Common myeloid progenitor, CD34-positive (primary cell): ENCODE results near the gene DOCK9.

Experiments used
- CTCF ChIA-PET: fragments of 350-600 bp; sonication (Branson Sonifier 250); formaldehyde crosslinking; loops from one replicate; lab custom pipeline; 2021; ENCODE audit warnings: antibody characterized with exemption; lab: Charles Lee
- POLR2A ChIA-PET: fragments of 350-600 bp; sonication (Branson Sonifier 250); formaldehyde crosslinking; loops from one replicate; lab custom pipeline; 2021; ENCODE audit warnings: antibody characterized with exemption; lab: Charles Lee
- DNase-seq, 3 donors: peaks; one replicate each; pipeline versions ENCODE4 v3.0.0 to v3.0.0-alpha.2; 2013
- H3K27ac ChIP-seq, 2 experiments: 1 replicate in 1 of 2; 2 replicates in 1 of 2; pipeline ENCODE4 v1.7.0; 2013; ENCODE audit warnings: inconsistent platforms in 2 of 2, low read length in 2 of 2, mild to moderate bottlenecking in 2 of 2, low read depth in 1 of 2, moderate library complexity in 1 of 2; ENCODE audit not compliant: severe bottlenecking in 2 of 2, insufficient read depth in 1 of 2, poor library complexity in 1 of 2
- H3K27me3 ChIP-seq, 5 experiments: replicated peaks in 2 of 5; 1 replicate in 3 of 5; 2 replicates in 2 of 5; pipeline versions ENCODE4 v1.6.1 to v1.7.0; 2013; ENCODE audit warnings: low read length in 4 of 5, mild to moderate bottlenecking in 2 of 5, moderate library complexity in 2 of 5, inconsistent platforms in 1 of 5; ENCODE audit not compliant: insufficient read depth in 5 of 5, control insufficient read depth in 4 of 5
- H3K36me3 ChIP-seq, 4 experiments: 1 replicate in 2 of 4; 2 replicates in 2 of 4; pipeline versions ENCODE4 v1.6.1 to v1.7.0; 2013; ENCODE audit warnings: low read length in 3 of 4, control low read depth in 1 of 4, mild to moderate bottlenecking in 1 of 4; ENCODE audit not compliant: control insufficient read depth in 4 of 4, insufficient read depth in 4 of 4
- H3K4me1 ChIP-seq, 4 experiments: 1 replicate in 3 of 4; 2 replicates in 1 of 4; pipeline versions ENCODE4 v1.6.1 to v1.7.1; 2013; ENCODE audit warnings: low read length in 3 of 4, mild to moderate bottlenecking in 3 of 4, control low read depth in 1 of 4, inconsistent platforms in 1 of 4, moderate library complexity in 1 of 4; ENCODE audit not compliant: control insufficient read depth in 4 of 4, insufficient read depth in 4 of 4; ENCODE audit errors: control extremely low read depth in 1 of 4
- H3K4me3 ChIP-seq, 7 experiments: 1 replicate in 4 of 7; 2 replicates in 3 of 7; pipeline versions ENCODE4 v1.5.1 to v1.7.0; 2013; ENCODE audit warnings: mild to moderate bottlenecking in 7 of 7, low read length in 6 of 7, moderate library complexity in 6 of 7, inconsistent platforms in 2 of 7, low read depth in 2 of 7, control low read depth in 1 of 7; ENCODE audit not compliant: insufficient read depth in 4 of 7, control insufficient read depth in 1 of 7; ENCODE audit errors: extremely low read depth in 1 of 7
- H3K9me3 ChIP-seq, 5 experiments: 1 replicate in 4 of 5; 2 replicates in 1 of 5; pipeline versions ENCODE4 v1.6.1 to v1.7.1; 2013; ENCODE audit warnings: low read length in 4 of 5, mild to moderate bottlenecking in 2 of 5, inconsistent platforms in 1 of 5, low read depth in 1 of 5, moderate library complexity in 1 of 5; ENCODE audit not compliant: control insufficient read depth in 4 of 5, insufficient read depth in 2 of 5; ENCODE audit errors: control extremely low read depth in 1 of 5
- WGBS: methylation state at CpG from one replicate; pipeline ENCODE4 v1.1.5; 2013; ENCODE audit not compliant: insufficient coverage; 5-methylcytosine and 5-hydroxymethylcytosine counted together

DOCK9 gene

GRCh38 chr13:98775386-98775785, 202.5 kb downstream of the DOCK9 start:
- peaks cover 0 to 12% (median 4%) of the 10 kb centered on the region in 5 experiments for H3K27me3 ChIP-seq
- POLR2A ChIA-PET: no interaction called here
- H3K4me1 ChIP-seq: no peaks in the 10 kb centered on the region
- CTCF ChIA-PET: no interaction called here
- H3K4me3 ChIP-seq: no peak overlapping the region
- WGBS: 91% methylated on average over 11 of the region's 15 CpGs
- no peak overlapping the region for H3K27ac ChIP-seq
- no peaks in the 10 kb centered on the region for H3K36me3 ChIP-seq
- DNase-seq: no peak
- H3K9me3 ChIP-seq: no peaks in the 10 kb centered on the region

DNA sequence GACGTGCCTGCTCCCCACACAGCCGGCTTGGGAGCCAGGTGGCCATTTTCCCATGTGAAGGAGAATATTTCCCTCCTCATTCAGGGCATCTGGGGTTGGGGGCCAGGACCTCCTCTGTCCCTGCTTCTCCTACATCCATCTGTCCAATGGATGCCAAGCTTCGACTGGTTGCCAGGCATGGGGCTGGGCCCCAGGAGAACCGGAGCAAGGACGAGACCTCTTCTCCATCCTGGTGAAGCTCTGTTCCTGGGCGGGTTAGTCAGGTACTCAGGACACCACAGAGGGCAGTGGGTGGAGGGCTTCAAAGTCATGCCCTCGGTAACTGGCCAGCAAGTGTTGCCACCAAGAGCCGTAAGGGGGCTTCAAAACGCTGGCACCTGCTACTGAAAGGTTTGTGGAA, 203.1 kb downstream of the DOCK9 start:
- ChIA-PET CTCF (no interaction called here), POLR2A (no interaction called here)
- no peaks in the 10 kb centered on the region for H3K36me3 ChIP-seq
- no peak overlapping the region for H3K4me3 ChIP-seq
- H3K27ac ChIP-seq: no peak overlapping the region
- H3K27me3 ChIP-seq: peaks cover 0 to 16% (median 4%) of the 10 kb centered on the region in 5 experiments
- H3K9me3 ChIP-seq: no peaks in the 10 kb centered on the region
- H3K4me1 ChIP-seq: no peaks in the 10 kb centered on the region
- 98% methylated on average over 8 of the region's 9 CpGs for WGBS
- DNase-seq: no peak

- H3K4me1 ChIP-seq: no peaks in the 10 kb centered on the region
- no peak overlapping the region for H3K4me3 ChIP-seq
- H3K36me3 ChIP-seq: no peaks in the 10 kb centered on the region
- POLR2A ChIA-PET: no interaction called here
- CTCF ChIA-PET: no interaction called here
- H3K27ac ChIP-seq: no peak overlapping the region
- peaks cover 0 to 1% (median 0%) of the 10 kb centered on the region in 5 experiments for H3K9me3 ChIP-seq
- H3K27me3 ChIP-seq: peaks cover 0 to 15% (median 7%) of the 10 kb centered on the region in 5 experiments
- no peak for DNase-seq
- WGBS: 98% methylated on average over 20 of the region's 20 CpGs
These were observed 203.9 kb downstream of the DOCK9 start for GRCh38 chr13:98773921-98774320.

DNA sequence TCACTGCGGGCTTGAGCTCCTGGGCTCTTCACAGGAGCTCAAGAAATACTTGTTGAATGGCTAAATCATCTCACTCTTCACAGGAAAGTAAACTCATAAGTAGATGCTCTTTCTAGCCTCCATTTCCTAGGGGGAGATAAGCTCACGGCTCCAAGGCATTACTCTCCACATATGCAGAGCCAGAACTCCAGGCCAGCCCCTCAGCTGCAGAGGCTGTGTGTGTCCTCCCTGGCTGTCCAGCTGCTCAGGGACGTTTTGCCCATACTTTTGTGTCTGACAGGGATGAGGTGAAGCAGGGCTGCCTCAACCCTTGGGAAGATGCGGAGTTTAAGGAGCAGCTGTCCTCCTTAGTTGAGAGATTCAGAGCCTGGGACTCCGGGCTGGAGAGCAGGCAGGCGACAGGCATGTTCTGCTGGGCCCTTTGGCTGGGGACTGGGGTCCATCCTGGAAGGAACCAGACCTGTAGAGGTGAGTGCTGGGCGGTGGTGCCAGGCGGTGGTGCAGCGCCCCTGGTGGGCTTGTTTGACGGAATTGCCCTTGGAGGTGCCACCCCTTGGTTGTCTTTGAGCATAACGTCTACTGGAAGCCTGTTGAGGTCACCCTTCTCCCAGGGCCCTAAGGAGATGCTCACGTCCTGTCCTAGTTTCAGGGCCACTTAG, 204.9 kb downstream of the DOCK9 start:
- Histone ChIP-seq H3K4me1 (no peaks in the 10 kb centered on the region), H3K27ac (no peak overlapping the region), H3K36me3 (no peaks in the 10 kb centered on the region), H3K9me3 (peaks cover 0 to 1% (median 0%) of the 10 kb centered on the region in 5 experiments), H3K4me3 (no peak overlapping the region), H3K27me3 (peaks cover 0 to 12% (median 7%) of the 10 kb centered on the region in 5 experiments)
- CTCF ChIA-PET: no interaction called here
- POLR2A ChIA-PET: no interaction called here
- WGBS: 88% methylated on average over 11 of the region's 12 CpGs
- DNase-seq: no peak

GRCh38 chr13:98771838-98772611, 205.8 kb downstream of the DOCK9 start:
- ChIA-PET POLR2A (no interaction called here), CTCF (no interaction called here)
- DNase-seq: no peak
- H3K9me3 ChIP-seq: peaks cover 0 to 1% (median 0%) of the 10 kb centered on the region in 5 experiments
- WGBS: 98% methylated on average over 13 of the region's 16 CpGs
- no peaks in the 10 kb centered on the region for H3K36me3 ChIP-seq
- no peaks in the 10 kb centered on the region for H3K4me1 ChIP-seq
- H3K27ac ChIP-seq: no peak overlapping the region
- H3K4me3 ChIP-seq: no peak overlapping the region
- peaks cover 0 to 14% (median 7%) of the 10 kb centered on the region in 5 experiments for H3K27me3 ChIP-seq

- peaks cover 0 to 19% (median 7%) of the 10 kb centered on the region in 5 experiments for H3K27me3 ChIP-seq
- H3K9me3 ChIP-seq: peaks cover 0 to 1% (median 0%) of the 10 kb centered on the region in 5 experiments
- WGBS: 74% methylated on average over 7 of the region's 7 CpGs
- CTCF ChIA-PET: no interaction called here
- POLR2A ChIA-PET: no interaction called here
- no peaks in the 10 kb centered on the region for H3K4me1 ChIP-seq
- no peak for DNase-seq
- no peaks in the 10 kb centered on the region for H3K36me3 ChIP-seq
- H3K4me3 ChIP-seq: no peak overlapping the region
- no peak overlapping the region for H3K27ac ChIP-seq
These were observed 208.1 kb downstream of the DOCK9 start for GRCh38 chr13:98769736-98770135.

- CTCF ChIA-PET: no interaction called here
- H3K9me3 ChIP-seq: peaks cover 0 to 1% (median 0%) of the 10 kb centered on the region in 5 experiments
- 71% methylated on average over 1 of the region's 4 CpGs for WGBS
These were observed 209.3 kb downstream of the DOCK9 start for GRCh38 chr13:98768522-98768921.

More at GRCh38 chr13:98768522-98768921, 209.3 kb downstream of the DOCK9 start:
- Histone ChIP-seq H3K36me3 (no peaks in the 10 kb centered on the region), H3K27me3 (peaks cover 0 to 19% (median 9%) of the 10 kb centered on the region in 5 experiments), H3K27ac (no peak overlapping the region), H3K4me3 (no peak overlapping the region), H3K4me1 (no peaks in the 10 kb centered on the region)
- POLR2A ChIA-PET: no interaction called here
- no peak for DNase-seq
